BJ (cell line): ENCODE data around the gene KCNJ3. TPM values are rescaled to one million over a fixed set of nuclear protein-coding genes. Genes with fewer than 3 reads are reported as not detected.

Experiments
- CTCF ChIA-PET: fragments of 350-600 bp; formaldehyde crosslinking; extraction: SDS; loops from one replicate; lab custom pipeline; 2021; ENCODE audit warnings: antibody characterized with exemption, inconsistent platforms; lab: Yijun Ruan, JAX
- POLR2A ChIA-PET: fragments of 300-600 bp; sonication (Branson Sonifier 250); formaldehyde crosslinking; extraction: SDS; loops from one replicate; lab custom pipeline; 2021; ENCODE audit warnings: antibody characterized with exemption; lab: Charles Lee
- DNase-seq: peaks from one replicate; pipeline ENCODE4 v3.0.0-alpha.2; 2011; ENCODE audit warnings: low read depth
- H3K27me3 ChIP-seq: 2 replicates; pipeline ENCODE4 v1.6.0; 2011; ENCODE audit warnings: low read length; ENCODE audit not compliant: control insufficient read depth, insufficient read depth
- H3K36me3 ChIP-seq: 2 replicates; pipeline ENCODE4 v1.5.1; 2011; ENCODE audit warnings: low read length; ENCODE audit not compliant: control insufficient read depth, insufficient read depth
- H3K4me3 ChIP-seq: 2 replicates; pipeline ENCODE4 v1.5.1; 2011; ENCODE audit warnings: low read depth, mild to moderate bottlenecking, control low read depth, low read length
- CTCF ChIP-seq: IDR thresholded peaks from 2 replicates; pipeline ENCODE4 v1.5.1; 2011; ENCODE audit warnings: low read depth, mild to moderate bottlenecking, control low read depth, inconsistent platforms, low read length, moderate library complexity; ENCODE audit not compliant: insufficient read depth
- polyA plus RNA-seq: library from polyadenylated mRNA; depleted of rRNA; stranded (reverse); fragments of >200 nt; gene quantifications from 2 replicates; pipeline ENCODE4 v1.2.3, GENCODE V29; 2011

The KCNJ3 gene
- polyA plus RNA-seq, 1 experiment, result 3.2 TPM

- ChIA-PET POLR2A (no interaction called here), CTCF (interaction anchor here (0.7 kb wide), 1 partner anchor 525 kb away, joined by 3 read pairs; no protein-coding TSS in a partner anchor)
- Histone ChIP-seq H3K36me3 (no peaks in the 10 kb centered on the region), H3K4me3 (peak overlapping the region; percentile 58), H3K27me3 (no peaks in the 10 kb centered on the region; the same call in 1 of the 2 replicates)
- no peak for TF ChIP-seq CTCF
- no peak for DNase-seq
Measured at GRCh38 chr2:154696810-154697417, 1.6 kb upstream of the KCNJ3 start.

DNA sequence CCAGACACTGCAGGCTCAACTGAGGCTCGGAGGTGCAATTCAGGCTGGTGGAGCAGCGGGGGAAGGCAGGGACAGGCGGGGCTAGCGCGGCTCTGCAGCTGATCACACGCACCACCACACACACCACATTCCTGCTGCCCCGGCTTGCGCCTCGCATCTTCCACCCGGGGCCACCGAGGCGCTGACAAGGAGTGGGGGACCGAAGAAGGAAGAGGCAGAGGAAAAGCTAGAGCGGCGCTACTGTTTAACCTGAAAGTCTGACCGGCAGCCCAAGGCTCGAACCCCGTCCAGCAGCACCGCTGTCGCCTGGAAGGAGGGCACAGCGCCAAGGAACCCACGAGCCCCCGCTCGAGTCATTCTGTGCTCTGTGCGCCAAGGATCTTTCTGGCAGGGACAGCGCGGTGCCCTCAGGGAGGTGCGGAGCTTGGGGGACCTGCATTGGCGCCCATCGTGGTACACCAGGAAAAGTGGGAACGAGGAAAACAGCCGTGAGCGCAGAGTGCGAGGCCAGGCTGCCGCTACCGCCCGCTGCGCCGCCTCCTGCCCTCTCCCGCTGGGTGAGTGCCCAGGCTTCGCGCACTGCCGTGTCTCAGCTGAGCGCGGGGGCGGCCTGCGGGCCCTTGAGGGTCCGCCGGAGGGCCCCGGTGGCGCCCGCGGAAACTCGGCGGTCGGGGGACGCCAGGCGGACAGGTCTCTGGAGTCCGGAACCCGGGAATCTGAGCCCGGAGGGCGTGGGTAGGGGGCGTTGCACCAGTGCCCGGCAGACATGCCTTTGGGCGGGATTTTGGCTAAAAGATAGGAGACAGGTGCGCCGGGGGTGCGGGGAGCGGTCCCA lies 860 bp upstream of the KCNJ3 start:
- no peak for DNase-seq
- H3K4me3 ChIP-seq, result peak overlapping the region; percentile 58
- ChIA-PET CTCF (no interaction called here), POLR2A (interaction anchor here (0.6 kb wide), 1 partner anchor 15 kb away, joined by 3 read pairs; no protein-coding TSS in a partner anchor)
- H3K36me3 ChIP-seq, result no peaks in the 10 kb centered on the region
- no peaks in the 10 kb centered on the region; the same call in 1 of the 2 replicates for H3K27me3 ChIP-seq
- no peak for TF ChIP-seq CTCF

DNA sequence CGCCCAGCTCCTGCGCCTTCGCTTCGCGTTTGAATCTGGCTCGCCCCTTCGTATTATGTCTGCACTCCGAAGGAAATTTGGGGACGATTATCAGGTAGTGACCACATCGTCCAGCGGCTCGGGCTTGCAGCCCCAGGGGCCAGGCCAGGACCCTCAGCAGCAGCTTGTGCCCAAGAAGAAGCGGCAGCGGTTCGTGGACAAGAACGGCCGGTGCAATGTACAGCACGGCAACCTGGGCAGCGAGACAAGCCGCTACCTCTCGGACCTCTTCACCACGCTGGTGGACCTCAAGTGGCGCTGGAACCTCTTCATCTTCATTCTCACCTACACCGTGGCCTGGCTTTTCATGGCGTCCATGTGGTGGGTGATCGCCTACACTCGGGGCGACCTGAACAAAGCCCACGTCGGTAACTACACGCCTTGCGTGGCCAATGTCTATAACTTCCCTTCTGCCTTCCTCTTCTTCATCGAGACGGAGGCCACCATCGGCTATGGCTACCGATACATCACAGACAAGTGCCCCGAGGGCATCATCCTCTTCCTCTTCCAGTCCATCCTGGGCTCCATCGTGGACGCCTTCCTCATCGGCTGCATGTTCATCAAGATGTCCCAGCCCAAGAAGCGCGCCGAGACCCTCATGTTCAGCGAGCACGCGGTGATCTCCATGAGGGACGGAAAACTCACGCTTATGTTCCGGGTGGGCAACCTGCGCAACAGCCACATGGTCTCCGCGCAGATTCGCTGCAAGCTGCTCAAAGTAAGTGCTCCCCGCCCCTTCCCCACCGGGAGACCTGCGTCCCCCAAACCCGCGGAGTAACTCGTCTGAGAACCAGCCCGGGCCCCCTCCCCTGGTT lies 453 bp downstream of the KCNJ3 start:
- no peak for DNase-seq
- POLR2A ChIA-PET, result no interaction called here
- H3K27me3 ChIP-seq, result no peaks in the 10 kb centered on the region; the same call in 1 of the 2 replicates
- H3K4me3 ChIP-seq, result peak overlapping the region; percentile 58
- TF ChIP-seq CTCF, result no peak
- H3K36me3 ChIP-seq, result no peaks in the 10 kb centered on the region
- CTCF ChIA-PET, result no interaction called here

DNA sequence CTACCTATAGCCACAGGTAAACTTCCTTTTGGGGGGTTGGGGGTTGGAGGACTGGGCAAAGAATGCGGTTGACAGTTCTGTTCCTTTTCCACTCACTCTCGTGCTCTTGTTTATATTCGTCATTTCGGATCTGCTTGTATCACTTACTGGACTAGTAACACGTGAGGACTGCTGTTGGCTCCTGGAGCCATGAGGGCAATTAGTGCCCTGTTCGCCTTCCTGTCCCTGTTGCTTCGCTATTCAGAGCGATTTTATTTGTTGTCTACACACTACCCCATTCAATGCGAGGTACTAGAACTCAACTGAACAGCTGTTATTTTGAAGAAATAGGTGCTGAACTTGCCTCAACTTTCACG lies 1.1 kb downstream of the KCNJ3 start:
- no peak for DNase-seq
- CTCF ChIA-PET, result no interaction called here
- Histone ChIP-seq H3K27me3 (no peaks in the 10 kb centered on the region; the same call in 1 of the 2 replicates), H3K36me3 (no peaks in the 10 kb centered on the region), H3K4me3 (peak overlapping the region; percentile 58)
- no peak for TF ChIP-seq CTCF
- POLR2A ChIA-PET, result no interaction called here
